ENCODE results near the gene SCYGR1.
A peak's percentile ranks its signal among the peaks of the same experiment; 100 is the strongest.
"Not testable (repeated sequence)": the region's sequence is repeated elsewhere in the genome, so short reads cannot be mapped to it uniquely, and the experiment has no call there.

Gene SCYGR1

DNA sequence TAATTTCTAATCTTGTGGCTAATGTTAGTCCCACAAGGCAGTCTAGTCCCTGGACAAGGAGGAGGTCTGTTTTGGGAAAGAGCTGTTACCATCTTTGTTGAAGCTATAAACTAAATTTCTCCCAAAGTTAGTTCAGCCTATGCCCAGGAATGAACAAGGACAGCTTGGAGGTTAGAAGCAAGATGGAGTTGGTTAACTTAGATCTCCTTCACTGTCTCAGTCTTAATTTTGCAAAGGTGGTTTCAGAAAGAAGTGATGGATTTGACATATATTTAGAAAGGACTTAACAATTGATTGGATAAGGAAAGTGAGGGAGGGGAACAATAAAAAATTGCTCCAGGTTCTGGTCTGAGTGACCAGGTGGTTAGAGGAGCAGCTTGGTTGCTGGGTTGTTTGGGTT, 14.6 kb upstream of the SCYGR1 start:
- DNase-seq, result no peak

GRCh38 chr2:227401550-227401949, 13.8 kb upstream of the SCYGR1 start:
- DNase-seq, result no peak

DNA sequence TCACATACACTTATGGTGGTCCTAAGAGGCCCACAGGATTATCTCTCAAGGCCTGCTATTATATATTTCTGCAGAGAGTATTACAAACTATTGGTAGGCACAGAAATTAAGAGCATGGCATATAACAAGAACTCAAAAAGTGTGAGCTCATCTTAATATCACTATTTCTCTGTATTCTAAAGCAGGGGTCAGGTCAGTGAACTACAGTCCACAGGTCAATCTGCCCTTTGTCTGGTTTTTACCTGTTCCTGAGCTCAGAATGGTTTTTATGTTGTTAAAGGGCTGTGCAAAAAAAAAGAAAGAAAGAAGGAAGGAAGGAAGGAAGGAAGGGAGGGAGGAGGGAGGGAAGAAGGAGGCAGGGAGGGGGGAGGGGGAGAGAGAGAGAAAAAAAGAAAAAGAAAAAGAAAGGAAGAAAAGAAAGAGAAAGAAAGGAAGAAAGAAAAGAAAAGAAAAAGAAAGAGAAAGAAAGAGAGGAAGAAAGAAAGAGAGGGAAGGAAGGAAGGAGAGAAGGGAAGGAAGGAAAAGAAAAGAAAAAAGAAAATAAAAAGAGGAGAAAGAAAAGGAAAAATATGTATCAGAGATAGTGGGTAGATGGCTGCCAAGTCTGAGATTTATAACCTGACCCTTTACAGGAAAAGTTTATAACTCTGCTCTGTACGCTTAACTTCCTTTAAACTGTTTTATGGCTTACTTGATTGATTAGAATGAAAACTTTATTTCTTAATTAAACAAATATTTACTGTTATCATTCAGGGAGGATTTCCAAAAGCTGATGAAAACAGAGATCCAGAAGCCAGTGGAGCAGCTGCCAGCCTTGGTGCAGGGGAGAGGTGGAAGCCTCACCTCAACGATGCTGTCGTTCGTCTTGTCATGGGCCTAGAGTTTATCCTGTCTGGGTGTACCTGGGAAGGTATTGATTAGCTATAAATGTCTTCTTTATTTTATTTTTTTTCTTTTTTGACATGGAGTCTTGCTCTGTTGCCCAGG, 11.2 kb upstream of the SCYGR1 start:
- DNase-seq, result no peak

DNA sequence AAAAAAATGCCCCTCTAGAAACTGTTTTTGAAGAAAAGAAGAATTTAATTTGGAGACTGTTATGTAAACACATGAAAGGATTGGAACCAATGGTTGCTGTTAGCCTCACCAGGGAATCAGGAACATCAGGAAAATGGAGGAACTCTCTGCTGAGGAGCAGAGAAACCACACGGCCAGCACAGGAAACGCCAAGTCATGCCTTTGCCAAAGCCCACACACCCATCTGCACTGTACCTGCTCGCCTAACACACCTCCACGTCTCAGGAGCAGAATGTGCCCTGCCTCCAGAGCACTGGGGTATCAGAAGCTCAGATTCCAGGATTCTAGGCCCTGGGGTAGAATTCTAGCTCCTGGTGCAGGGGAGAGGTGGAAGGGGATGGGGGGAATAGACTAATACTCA, 9.8 kb upstream of the SCYGR1 start:
- no peak for DNase-seq

GRCh38 chr2:227395556-227395955, 7.8 kb upstream of the SCYGR1 start:
- DNase-seq, result no peak

GRCh38 chr2:227394401-227394800, 6.7 kb upstream of the SCYGR1 start:
- DNase-seq, result no peak

GRCh38 chr2:227390468-227391256, 2.9 kb upstream of the SCYGR1 start:
- peak; percentile 23 for DNase-seq

GRCh38 chr2:227389661-227390060, 1.9 kb upstream of the SCYGR1 start:
- DNase-seq, result no peak

DNA sequence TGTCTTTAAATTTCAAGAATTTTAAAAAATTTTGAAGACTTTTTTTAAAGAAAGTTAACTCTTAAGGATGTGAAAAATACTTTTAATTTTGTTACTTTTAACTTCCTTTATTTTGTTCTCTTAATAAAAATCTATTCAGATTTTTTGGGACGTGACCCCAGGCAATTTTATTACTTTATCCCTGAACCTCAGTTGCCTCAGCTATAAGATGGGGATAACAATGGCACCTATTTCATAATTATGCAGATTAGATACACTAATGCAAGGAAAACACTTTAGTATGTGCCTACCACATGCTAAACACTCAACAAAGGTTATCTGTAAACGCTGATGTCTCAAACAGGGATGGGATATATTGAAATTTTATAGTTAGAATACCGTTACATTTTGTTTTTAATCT, 1.5 kb upstream of the SCYGR1 start:
- no peak for DNase-seq

- no peak for DNase-seq
Measured at GRCh38 chr2:227388537-227389011, 825 bp upstream of the SCYGR1 start.

DNA sequence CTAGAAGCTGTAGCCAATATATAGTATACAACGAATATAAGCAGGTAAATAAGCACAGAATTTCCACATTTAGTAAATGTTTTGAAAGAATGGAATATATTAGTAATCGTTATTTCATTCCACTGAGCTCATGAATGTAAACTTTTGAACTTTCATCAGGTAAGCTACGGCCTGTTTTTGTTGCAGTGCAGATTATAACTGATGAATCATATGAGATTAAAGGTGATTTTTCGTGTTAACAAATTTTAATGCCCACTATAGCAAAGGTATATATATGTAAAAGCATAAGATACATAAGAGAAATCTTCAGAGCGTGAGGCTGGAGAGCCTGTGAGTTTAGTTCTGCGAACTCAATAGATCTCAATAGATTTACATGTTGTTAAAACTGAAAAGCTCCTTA, 1.1 kb downstream of the SCYGR1 start:
- DNase-seq, result no peak

DNA sequence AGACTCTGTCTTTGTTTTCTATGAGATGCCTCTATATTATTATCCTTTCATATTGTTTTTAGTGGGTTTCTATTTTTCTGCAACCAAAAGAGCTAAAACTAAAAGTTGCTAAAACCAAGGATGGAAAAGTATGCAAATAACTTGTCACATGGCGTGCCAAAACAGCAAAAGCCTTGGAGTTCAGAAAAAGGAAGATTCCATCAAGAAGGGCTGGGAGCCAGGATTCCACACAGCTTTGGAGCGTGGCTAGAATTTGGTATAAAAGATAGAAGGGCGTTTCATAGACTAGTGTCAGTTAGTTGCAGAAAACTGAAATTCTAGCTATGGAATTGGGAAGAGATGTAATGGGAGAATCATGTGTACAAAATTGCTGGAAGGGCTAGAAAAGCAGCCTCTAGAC, 4.1 kb downstream of the SCYGR1 start:
- DNase-seq, result no peak

- DNase-seq, result not testable (repeated sequence)
Measured at GRCh38 chr2:227382241-227382835, 5.4 kb downstream of the SCYGR1 start.

GRCh38 chr2:227379095-227379494, 8.7 kb downstream of the SCYGR1 start, which contains the start of gene TM4SF20:
Gene TM4SF20, minus strand, starts transcription at chr2:227379306. Its CDS starts 38 bp downstream, at chr2:227379268.
- no peak for DNase-seq

DNA sequence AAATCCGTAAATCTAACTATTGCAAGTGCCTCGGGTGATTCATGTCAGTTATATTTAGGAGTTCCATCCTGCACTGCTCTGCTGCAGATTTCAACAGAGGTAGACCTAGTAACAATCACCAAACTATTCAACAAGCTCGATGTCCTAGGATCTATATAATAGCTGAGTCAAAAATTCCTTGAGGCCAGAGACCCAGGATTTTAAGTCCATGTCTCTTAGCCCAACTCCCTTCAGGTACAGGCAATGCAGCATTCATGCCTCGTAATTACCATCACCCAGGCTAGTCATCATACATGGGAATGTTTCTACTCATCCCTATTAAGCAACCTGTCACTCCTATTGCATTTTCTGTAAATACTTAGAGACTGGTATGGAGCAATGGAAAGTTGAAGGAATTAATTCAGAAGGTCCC, 9.4 kb downstream of the SCYGR1 start:
- DNase-seq, result no peak

GRCh38 chr2:227377467-227378351, 10.0 kb downstream of the SCYGR1 start:
- no peak for DNase-seq

DNA sequence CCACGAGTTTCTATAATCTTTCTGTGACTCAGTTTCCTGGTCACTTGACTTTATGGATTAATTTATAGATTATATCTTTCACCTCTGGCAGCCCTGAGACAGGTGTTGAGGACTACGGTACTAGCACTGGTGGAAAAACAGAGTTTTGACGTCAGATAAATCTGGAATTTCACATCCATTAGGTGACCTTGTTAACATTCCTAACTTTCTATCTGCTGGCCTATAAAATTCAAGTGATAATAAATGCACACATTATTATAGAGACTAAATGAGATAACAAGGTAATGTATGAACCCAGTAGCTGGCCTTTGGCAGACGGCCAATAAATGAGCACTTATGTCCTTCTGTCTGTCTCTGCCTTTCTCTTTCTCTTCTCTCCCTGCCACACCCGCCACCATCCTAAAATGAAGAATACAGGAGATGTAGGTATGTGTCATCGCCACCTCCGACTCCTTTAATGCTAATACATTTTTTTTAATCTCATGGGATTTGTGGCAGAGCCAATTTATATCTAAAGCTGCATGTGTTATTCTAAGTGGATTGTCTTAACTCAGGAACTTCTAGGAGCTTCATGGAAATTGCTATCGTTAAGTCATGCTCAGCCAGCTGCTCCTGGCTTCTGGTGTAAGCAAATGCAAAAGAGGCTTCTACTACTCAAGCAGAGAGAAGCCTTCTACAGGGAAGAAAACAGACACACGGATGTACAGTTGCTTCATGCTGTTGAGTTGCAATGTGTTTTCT, 10.9 kb downstream of the SCYGR1 start:
- DNase-seq, result peak; percentile 40

GRCh38 chr2:227374158-227374557, 13.6 kb downstream of the SCYGR1 start:
- no peak for DNase-seq

DNA sequence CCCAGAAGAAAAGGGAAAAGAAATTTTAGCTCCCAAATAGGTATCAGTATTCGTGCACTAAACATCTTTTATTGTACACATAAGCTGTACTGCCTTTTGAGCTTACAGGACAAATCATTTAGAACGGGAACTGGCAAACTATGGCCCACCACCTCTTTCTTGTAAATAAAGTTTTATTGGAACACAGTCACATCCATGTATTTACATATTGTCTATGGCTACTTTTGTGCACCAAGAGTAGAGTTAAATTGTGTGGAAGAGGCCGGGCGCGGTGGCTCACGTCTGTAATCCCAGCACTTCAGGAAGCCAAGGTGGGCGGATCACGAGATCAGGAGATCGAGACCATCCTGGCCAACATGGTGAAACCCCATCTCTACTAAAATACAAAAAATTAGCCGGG, 14.4 kb downstream of the SCYGR1 start:
- no peak for DNase-seq

GRCh38 chr2:227370791-227371312, 16.9 kb downstream of the SCYGR1 start:
- no peak for DNase-seq

DNA sequence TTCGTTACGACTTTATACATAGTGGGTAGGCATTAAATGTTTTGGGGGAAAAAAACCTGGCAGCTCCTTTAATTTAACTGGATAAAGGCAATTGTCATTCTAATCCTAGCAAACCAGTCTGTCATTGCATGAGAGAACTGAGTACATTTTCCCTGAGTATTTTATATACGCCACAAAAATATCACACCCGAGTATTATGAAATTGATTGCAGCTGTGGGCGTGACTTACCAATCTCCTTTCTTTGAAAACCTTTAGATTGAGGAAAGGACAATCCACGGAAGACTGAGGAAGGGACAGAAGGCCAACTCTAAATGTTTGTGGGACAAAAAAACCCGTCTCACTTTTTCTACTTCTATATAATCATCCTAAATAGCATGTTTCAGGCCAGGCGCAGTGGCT, 17.7 kb downstream of the SCYGR1 start:
- DNase-seq, result no peak
